ENCODE measurements around the gene NUP160. TPM values are rescaled to one million over a fixed set of nuclear protein-coding genes. Genes with fewer than 3 reads are reported as not detected.

NUP160 gene
- total RNA-seq, 1 donor from 2014 or later = 20.4 TPM

DNA sequence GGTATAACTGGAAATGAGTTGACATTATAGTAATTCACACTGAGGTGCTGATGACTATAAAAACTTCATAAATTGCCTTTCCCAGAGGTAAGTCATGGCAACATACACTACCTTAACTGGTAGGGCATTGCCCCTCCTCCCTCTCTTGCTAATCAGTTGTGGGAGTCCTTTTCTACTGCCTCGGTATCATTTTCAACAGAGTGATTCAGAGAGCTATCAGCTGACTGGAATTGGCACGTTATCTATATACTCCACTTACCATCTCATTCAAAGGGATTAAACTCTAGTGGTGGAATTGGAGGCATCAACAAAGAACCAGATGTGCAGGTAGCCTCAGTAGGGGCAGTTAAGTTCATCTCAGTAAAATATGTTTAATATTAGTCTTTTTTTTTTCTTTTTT lies 8.0 kb upstream of the NUP160 start:
- no peak for TF ChIP-seq CTCF (IDR thresholded peaks at IDR 0.05; ENCODE audit: insufficient read depth, low read length, poor library complexity, severe bottlenecking)
- Histone ChIP-seq H3K36me3 (ENCODE audit: control insufficient read depth, insufficient read depth, low read length) (no peaks in the 10 kb centered on the region), H3K27me3 (ENCODE audit: control insufficient read depth, insufficient read depth, low read length) (no peaks in the 10 kb centered on the region), H3K4me3 (ENCODE audit: low read depth, low read length) (no peak overlapping the region)
- no peak for DNase-seq (ENCODE audit: low read depth)

DNA sequence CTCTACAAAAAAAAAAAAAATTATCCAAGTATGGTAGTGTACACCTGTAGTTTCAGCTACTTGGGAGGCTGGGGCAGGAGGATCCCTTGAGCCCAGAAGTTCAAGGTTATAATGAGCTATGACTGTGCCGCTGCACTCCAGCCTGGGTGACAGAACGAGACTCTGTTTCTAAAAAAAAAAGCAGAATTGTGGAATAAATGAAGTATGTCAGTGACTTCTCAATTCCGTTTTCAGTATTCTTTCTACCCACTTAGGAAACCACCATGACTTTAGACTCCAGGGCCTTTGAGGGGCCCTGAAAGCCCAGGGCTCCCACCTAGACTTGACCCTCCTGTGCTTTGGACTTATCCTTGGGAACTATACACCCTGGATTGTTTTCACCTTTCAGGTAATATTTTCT lies 6.5 kb upstream of the NUP160 start:
- no peak for TF ChIP-seq CTCF (IDR thresholded peaks at IDR 0.05; ENCODE audit: insufficient read depth, low read length, poor library complexity, severe bottlenecking)
- H3K27me3 ChIP-seq (ENCODE audit: control insufficient read depth, insufficient read depth, low read length) = no peaks in the 10 kb centered on the region
- DNase-seq (ENCODE audit: low read depth) = no peak

GRCh38 chr11:47852053-47852452 lies 3.9 kb upstream of the NUP160 start:
- Histone ChIP-seq H3K4me3 (ENCODE audit: low read depth, low read length) (no peak overlapping the region), H3K36me3 (ENCODE audit: control insufficient read depth, insufficient read depth, low read length) (no peaks in the 10 kb centered on the region), H3K27me3 (ENCODE audit: control insufficient read depth, insufficient read depth, low read length) (no peaks in the 10 kb centered on the region)
- DNase-seq (ENCODE audit: low read depth) = no peak
- TF ChIP-seq CTCF (IDR thresholded peaks at IDR 0.05; ENCODE audit: insufficient read depth, low read length, poor library complexity, severe bottlenecking) = no peak

More for the DNA sequence above, 6.5 kb upstream of the NUP160 start:
- no peak overlapping the region for H3K4me3 ChIP-seq (ENCODE audit: low read depth, low read length)
- H3K36me3 ChIP-seq (ENCODE audit: control insufficient read depth, insufficient read depth, low read length) = no peaks in the 10 kb centered on the region

GRCh38 chr11:47850337-47850736 lies 2.2 kb upstream of the NUP160 start:
- Histone ChIP-seq H3K27me3 (ENCODE audit: control insufficient read depth, insufficient read depth, low read length) (no peaks in the 10 kb centered on the region), H3K4me3 (ENCODE audit: low read depth, low read length) (no peak overlapping the region), H3K36me3 (ENCODE audit: control insufficient read depth, insufficient read depth, low read length) (no peaks in the 10 kb centered on the region)
- no peak for DNase-seq (ENCODE audit: low read depth)
- no peak for TF ChIP-seq CTCF (IDR thresholded peaks at IDR 0.05; ENCODE audit: insufficient read depth, low read length, poor library complexity, severe bottlenecking)

DNA sequence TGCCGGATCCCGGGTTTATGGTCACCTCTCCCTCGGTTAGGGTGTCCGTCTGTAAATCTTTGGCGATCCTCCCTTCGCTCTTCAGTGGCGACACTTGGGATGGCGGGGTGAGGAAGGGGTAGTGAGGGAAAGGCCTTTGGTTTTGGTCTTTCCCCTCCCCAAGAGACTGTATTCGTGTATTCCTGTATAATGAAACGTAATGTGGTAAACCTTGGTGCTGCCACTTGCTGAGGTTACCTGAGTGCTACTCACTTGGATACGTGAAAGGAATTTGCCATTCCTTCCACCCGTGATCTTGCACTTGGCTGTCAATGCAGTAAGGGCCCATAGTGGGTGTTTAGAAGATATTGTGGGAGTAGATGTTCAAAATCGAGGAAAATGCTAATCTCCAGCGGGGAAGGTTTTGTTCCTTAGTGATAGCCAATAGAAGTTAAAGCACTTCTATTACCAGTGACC lies 578 bp upstream of the NUP160 start:
- Histone ChIP-seq H3K4me3 (ENCODE audit: low read depth, low read length) (peak overlapping the region; percentile 62), H3K27me3 (ENCODE audit: control insufficient read depth, insufficient read depth, low read length) (no peaks in the 10 kb centered on the region), H3K36me3 (ENCODE audit: control insufficient read depth, insufficient read depth, low read length) (no peaks in the 10 kb centered on the region)
- no peak for DNase-seq (ENCODE audit: low read depth)
- no peak for TF ChIP-seq CTCF (IDR thresholded peaks at IDR 0.05; ENCODE audit: insufficient read depth, low read length, poor library complexity, severe bottlenecking)

- TF ChIP-seq CTCF (IDR thresholded peaks at IDR 0.05; ENCODE audit: insufficient read depth, low read length, poor library complexity, severe bottlenecking) = no peak
- no peaks in the 10 kb centered on the region for H3K27me3 ChIP-seq (ENCODE audit: control insufficient read depth, insufficient read depth, low read length)
- no peaks in the 10 kb centered on the region for H3K36me3 ChIP-seq (ENCODE audit: control insufficient read depth, insufficient read depth, low read length)
- no peak for DNase-seq (ENCODE audit: low read depth)
- peak overlapping the region; percentile 62 for H3K4me3 ChIP-seq (ENCODE audit: low read depth, low read length)
These were observed 636 bp downstream of the NUP160 start for GRCh38 chr11:47847537-47847891.

Data from kidney epithelial cell (primary cell).